ENCODE results near the gene ARHGEF17.
"Not testable (repeated sequence)": the region's sequence is repeated elsewhere in the genome, so short reads cannot be mapped to it uniquely, and the experiment has no call there.

The ARHGEF17 gene

GRCh38 chr11:73271936-73272679, 36.0 kb upstream of the ARHGEF17 start, which contains the start of gene P2RY6:
Gene P2RY6 (plus strand): TSS chr11:73272338. CDS start chr11:73296519, 24,181 bp downstream.
- in situ Hi-C loops (cut with HindIII; ENCODE audit: low pct_ligation_motif_present, low pct_unique_long_range_greater_than_20kb, low sequenced_read_pairs) = no loop called here
- DNase-seq = peak; percentile 32

GRCh38 chr11:73272680-73273038, 35.4 kb upstream of the ARHGEF17 start:
- no peak for DNase-seq
- in situ Hi-C loops (cut with HindIII; ENCODE audit: low pct_ligation_motif_present, low pct_unique_long_range_greater_than_20kb, low sequenced_read_pairs) = no loop called here

- in situ Hi-C loops (cut with HindIII; ENCODE audit: low pct_ligation_motif_present, low pct_unique_long_range_greater_than_20kb, low sequenced_read_pairs) = no loop called here
- no peak for DNase-seq
These were observed 34.7 kb upstream of the ARHGEF17 start for GRCh38 chr11:73273222-73273895.

DNA sequence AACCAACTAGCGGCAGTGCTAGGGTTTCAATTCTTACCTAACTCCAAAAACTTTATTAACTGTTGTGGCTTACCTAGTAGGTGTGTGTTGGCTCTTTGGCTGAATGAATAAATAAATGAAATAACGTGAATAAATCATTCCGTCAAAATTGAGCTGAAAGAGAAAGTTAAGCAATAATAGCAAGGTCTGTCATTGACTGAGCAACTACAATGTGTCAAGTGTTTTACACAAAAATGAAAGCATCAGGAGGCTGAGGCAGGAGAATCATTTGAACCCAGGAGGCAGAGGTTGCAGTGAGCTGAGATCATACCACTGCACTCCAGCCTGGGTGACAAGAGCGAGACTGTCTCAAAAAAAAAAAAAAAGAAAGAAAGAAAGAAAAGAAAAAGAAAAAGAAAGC, 33.9 kb upstream of the ARHGEF17 start:
- in situ Hi-C loops (cut with HindIII; ENCODE audit: low pct_ligation_motif_present, low pct_unique_long_range_greater_than_20kb, low sequenced_read_pairs); DNase-seq: not testable (repeated sequence)

- in situ Hi-C loops (cut with HindIII; ENCODE audit: low pct_ligation_motif_present, low pct_unique_long_range_greater_than_20kb, low sequenced_read_pairs) = no loop called here
These were observed 33.2 kb upstream of the ARHGEF17 start for GRCh38 chr11:73274722-73275380.

GRCh38 chr11:73275381-73275750, 32.7 kb upstream of the ARHGEF17 start:
- in situ Hi-C loops (cut with HindIII; ENCODE audit: low pct_ligation_motif_present, low pct_unique_long_range_greater_than_20kb, low sequenced_read_pairs) = no loop called here
- no peak for DNase-seq

More at GRCh38 chr11:73274722-73275380, 33.2 kb upstream of the ARHGEF17 start:
- DNase-seq = no peak

DNA sequence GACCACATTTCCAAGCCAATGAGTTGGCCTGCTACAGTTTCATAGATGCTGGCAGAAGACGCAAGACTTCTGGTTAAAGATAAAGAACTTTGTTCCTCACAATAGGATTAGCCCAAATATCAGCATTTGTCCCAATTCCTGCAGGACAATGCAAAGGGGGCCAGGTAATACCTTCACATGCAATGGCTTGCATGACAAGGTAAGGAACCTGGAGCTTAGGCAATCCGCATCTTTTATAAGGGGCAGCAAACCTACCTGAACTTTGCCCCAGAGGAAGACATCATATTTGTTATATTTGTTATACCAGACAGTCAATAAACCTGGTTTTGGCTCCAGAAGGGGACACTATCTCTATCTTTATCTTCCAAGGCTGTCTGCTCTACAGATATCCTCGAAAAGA, 30.6 kb upstream of the ARHGEF17 start:
- in situ Hi-C loops (cut with HindIII; ENCODE audit: low pct_ligation_motif_present, low pct_unique_long_range_greater_than_20kb, low sequenced_read_pairs) = no loop called here
- DNase-seq = no peak

- in situ Hi-C loops (cut with HindIII; ENCODE audit: low pct_ligation_motif_present, low pct_unique_long_range_greater_than_20kb, low sequenced_read_pairs) = no loop called here
- no peak for DNase-seq
These were observed 27.4 kb upstream of the ARHGEF17 start for GRCh38 chr11:73280626-73281025.

- DNase-seq = no peak
- in situ Hi-C loops (cut with HindIII; ENCODE audit: low pct_ligation_motif_present, low pct_unique_long_range_greater_than_20kb, low sequenced_read_pairs) = no loop called here
These were observed 26.8 kb upstream of the ARHGEF17 start for GRCh38 chr11:73281201-73281741.

- no peak for DNase-seq
- in situ Hi-C loops (cut with HindIII; ENCODE audit: low pct_ligation_motif_present, low pct_unique_long_range_greater_than_20kb, low sequenced_read_pairs) = no loop called here
These were observed 26.0 kb upstream of the ARHGEF17 start for GRCh38 chr11:73281796-73282660.

- in situ Hi-C loops (cut with HindIII; ENCODE audit: low pct_ligation_motif_present, low pct_unique_long_range_greater_than_20kb, low sequenced_read_pairs) = no loop called here
- DNase-seq = no peak
These were observed 24.6 kb upstream of the ARHGEF17 start for GRCh38 chr11:73283276-73284000.

GRCh38 chr11:73284106-73284505, 24.0 kb upstream of the ARHGEF17 start:
- no peak for DNase-seq
- in situ Hi-C loops (cut with HindIII; ENCODE audit: low pct_ligation_motif_present, low pct_unique_long_range_greater_than_20kb, low sequenced_read_pairs) = no loop called here

- DNase-seq = no peak
- in situ Hi-C loops (cut with HindIII; ENCODE audit: low pct_ligation_motif_present, low pct_unique_long_range_greater_than_20kb, low sequenced_read_pairs) = no loop called here
These were observed 22.4 kb upstream of the ARHGEF17 start for GRCh38 chr11:73285721-73286120.

- in situ Hi-C loops (cut with HindIII; ENCODE audit: low pct_ligation_motif_present, low pct_unique_long_range_greater_than_20kb, low sequenced_read_pairs) = no loop called here
- DNase-seq = no peak
These were observed 21.8 kb upstream of the ARHGEF17 start for GRCh38 chr11:73286240-73286810.

GRCh38 chr11:73287400-73288101, 20.5 kb upstream of the ARHGEF17 start:
- in situ Hi-C loops (cut with HindIII; ENCODE audit: low pct_ligation_motif_present, low pct_unique_long_range_greater_than_20kb, low sequenced_read_pairs) = no loop called here

GRCh38 chr11:73288192-73288872, 19.7 kb upstream of the ARHGEF17 start:
- DNase-seq = no peak
- in situ Hi-C loops (cut with HindIII; ENCODE audit: low pct_ligation_motif_present, low pct_unique_long_range_greater_than_20kb, low sequenced_read_pairs) = no loop called here

More at GRCh38 chr11:73287400-73288101, 20.5 kb upstream of the ARHGEF17 start:
- DNase-seq = no peak
